Peyer's patch (tissue), 4 donors: ENCODE data around the gene NT5DC3.

Experiments used
- CTCF ChIP-seq, 6 experiments: fragments of 450-650 bp in 4 of 6; fragments of 200-600 bp in 2 of 6; sonication (generic) in 1 of 6; IDR thresholded peaks; one replicate each; pipeline ENCODE4 v1.5.1; 2017 to 2019; ENCODE audit warnings: antibody characterized with exemption in 6 of 6, mild to moderate bottlenecking in 3 of 6, moderate library complexity in 1 of 6
- POLR2A ChIP-seq, 2 donors: fragments of 450-650 bp; IDR thresholded peaks; one replicate each; pipeline ENCODE4 v1.5.1; 2017; ENCODE audit warnings: antibody characterized with exemption in 2 of 2, mild to moderate bottlenecking in 2 of 2, moderate library complexity in 2 of 2

- no peak for TF ChIP-seq CTCF (IDR thresholded peaks at IDR 0.05)
- no peak for TF ChIP-seq POLR2A (IDR thresholded peaks at IDR 0.05)
Measured at GRCh38 chr12:103785243-103786031, 55.6 kb downstream of the NT5DC3 start.
